SU-DHL-6 (cell line): ENCODE measurements around the gene TNIK.
A peak's percentile ranks its signal among the peaks of the same experiment; 100 is the strongest.

ENCODE experiments used
- H2AFZ ChIP-seq: fragments of 200-600 bp; sonication (generic); 2 replicates; pipeline ENCODE4 v1.6.1; 2014; ENCODE audit warnings: low read depth, mild to moderate bottlenecking, moderate library complexity, mixed read lengths, antibody characterized with exemption, low read length; ENCODE audit not compliant: severe bottlenecking
- H3F3A ChIP-seq: fragments of 200-600 bp; shearing (Covaris generic); 2 replicates; pipeline ENCODE4 v1.6.0; 2016; ENCODE audit warnings: antibody characterized with exemption, mild to moderate bottlenecking; ENCODE audit not compliant: insufficient read depth
- H3K27ac ChIP-seq: fragments of 200-600 bp; sonication (generic); 2 replicates; pipeline ENCODE4 v1.5.1; 2016; ENCODE audit warnings: low read depth, mild to moderate bottlenecking, low read length, moderate library complexity, mixed read lengths
- H3K27me3 ChIP-seq: fragments of 200-600 bp; sonication (generic), shearing (Covaris generic); 2 replicates; pipeline ENCODE4 v1.6.0; 2014; ENCODE audit warnings: mild to moderate bottlenecking, low read length
- H3K36me3 ChIP-seq: fragments of 200-600 bp; sonication (generic); 2 replicates; pipeline ENCODE4 v1.6.1; 2014; ENCODE audit warnings: mild to moderate bottlenecking, low read length, mixed read lengths
- H3K4me2 ChIP-seq: fragments of 300-600, 200-600 bp; shearing (Covaris generic), sonication (generic); 2 replicates; pipeline ENCODE4 v1.6.0; 2014; ENCODE audit warnings: low read length, low read depth, mild to moderate bottlenecking; ENCODE audit not compliant: poor library complexity, severe bottlenecking
- H3K4me3 ChIP-seq: fragments of 200-600 bp; sonication (generic); 2 replicates; pipeline ENCODE4 v1.5.1; 2014; ENCODE audit warnings: antibody characterized with exemption, low read length, mild to moderate bottlenecking, mixed read lengths; ENCODE audit not compliant: insufficient read depth, poor library complexity, severe bottlenecking
- H3K79me2 ChIP-seq: fragments of 200-600 bp; sonication (generic); 2 replicates; pipeline ENCODE4 v1.6.1; 2014; ENCODE audit warnings: mild to moderate bottlenecking, low read length, moderate library complexity; ENCODE audit not compliant: insufficient read depth
- H3K9ac ChIP-seq: fragments of 200-600 bp; sonication (generic); 2 replicates; pipeline ENCODE4 v1.7.0; 2014; ENCODE audit warnings: mild to moderate bottlenecking, low read length
- H3K9me2 ChIP-seq: fragments of 200-600 bp; sonication (generic); replicated peaks from 2 replicates; pipeline ENCODE4 v1.6.1; 2014; ENCODE audit warnings: low read length; ENCODE audit not compliant: insufficient read depth
- H3K9me3 ChIP-seq: fragments of 200-600 bp; sonication (generic); 2 replicates; pipeline ENCODE4 v1.6.1; 2014; ENCODE audit warnings: low read length, mixed read lengths; ENCODE audit not compliant: insufficient read depth
- H4K20me1 ChIP-seq: fragments of 200-600 bp; sonication (generic); 2 replicates; pipeline ENCODE4 v1.6.1; 2014; ENCODE audit warnings: low read depth, mild to moderate bottlenecking, antibody characterized with exemption, low read length, moderate library complexity, mixed read lengths
- EZH2phosphoT487 ChIP-seq: fragments of 200-600 bp; sonication (generic), shearing (Covaris generic); conservative IDR thresholded peaks from 2 replicates; pipeline ENCODE4 v1.6.1; 2018; ENCODE audit warnings: mild to moderate bottlenecking, antibody characterized with exemption, low read length, moderate library complexity, mixed read lengths
- TF ChIP-seq, protein P1 (sequence below): fragments of 200-600 bp; sonication (generic); IDR thresholded peaks from one replicate; pipeline ENCODE4 v1.5.1; 2017; ENCODE audit warnings: antibody characterized with exemption, mild to moderate bottlenecking, low read length, moderate library complexity; ENCODE audit not compliant: insufficient read depth, poor library complexity, severe bottlenecking

The TNIK gene

GRCh38 chr3:171172070-171172469 is 288.1 kb downstream of the TNIK start:
- H3K27ac ChIP-seq: no peak overlapping the region
- H3K9me2 ChIP-seq: no peaks in the 10 kb centered on the region
- no peak overlapping the region for H3K9ac ChIP-seq
- no peak overlapping the region for H3K4me2 ChIP-seq
- H3F3A ChIP-seq: no peaks in the 10 kb centered on the region
- H3K9me3 ChIP-seq: no peaks in the 10 kb centered on the region
- TF ChIP-seq, protein P1, sequence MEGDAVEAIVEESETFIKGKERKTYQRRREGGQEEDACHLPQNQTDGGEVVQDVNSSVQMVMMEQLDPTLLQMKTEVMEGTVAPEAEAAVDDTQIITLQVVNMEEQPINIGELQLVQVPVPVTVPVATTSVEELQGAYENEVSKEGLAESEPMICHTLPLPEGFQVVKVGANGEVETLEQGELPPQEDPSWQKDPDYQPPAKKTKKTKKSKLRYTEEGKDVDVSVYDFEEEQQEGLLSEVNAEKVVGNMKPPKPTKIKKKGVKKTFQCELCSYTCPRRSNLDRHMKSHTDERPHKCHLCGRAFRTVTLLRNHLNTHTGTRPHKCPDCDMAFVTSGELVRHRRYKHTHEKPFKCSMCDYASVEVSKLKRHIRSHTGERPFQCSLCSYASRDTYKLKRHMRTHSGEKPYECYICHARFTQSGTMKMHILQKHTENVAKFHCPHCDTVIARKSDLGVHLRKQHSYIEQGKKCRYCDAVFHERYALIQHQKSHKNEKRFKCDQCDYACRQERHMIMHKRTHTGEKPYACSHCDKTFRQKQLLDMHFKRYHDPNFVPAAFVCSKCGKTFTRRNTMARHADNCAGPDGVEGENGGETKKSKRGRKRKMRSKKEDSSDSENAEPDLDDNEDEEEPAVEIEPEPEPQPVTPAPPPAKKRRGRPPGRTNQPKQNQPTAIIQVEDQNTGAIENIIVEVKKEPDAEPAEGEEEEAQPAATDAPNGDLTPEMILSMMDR: peak; percentile 17
- no peak for TF ChIP-seq EZH2phosphoT487
- no peaks in the 10 kb centered on the region for H4K20me1 ChIP-seq
- H3K27me3 ChIP-seq: no peaks in the 10 kb centered on the region
- H3K4me3 ChIP-seq: no peak overlapping the region
- no peak overlapping the region for H2AFZ ChIP-seq
- no peaks in the 10 kb centered on the region for H3K36me3 ChIP-seq
- no peaks in the 10 kb centered on the region for H3K79me2 ChIP-seq

DNA sequence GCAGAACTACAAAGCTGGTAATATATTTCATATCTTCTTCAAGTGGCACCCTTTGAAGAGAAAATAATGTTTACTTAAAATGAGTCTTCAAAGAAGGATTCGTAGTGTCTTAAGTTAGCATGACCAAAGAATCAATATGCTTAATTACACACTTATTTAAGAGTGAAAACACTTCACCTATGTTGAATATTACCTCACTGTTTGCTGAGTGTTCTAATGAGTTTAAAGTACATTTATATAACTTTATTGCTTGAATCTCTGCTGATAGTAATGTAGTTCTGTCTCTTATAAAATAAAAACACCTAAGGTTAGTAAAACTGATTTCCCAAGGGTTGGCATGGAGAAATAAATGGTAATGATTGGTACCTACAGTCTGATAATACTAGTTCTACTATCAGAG is 290.3 kb downstream of the TNIK start:
- no peak overlapping the region for H3K9ac ChIP-seq
- H3K9me3 ChIP-seq: no peaks in the 10 kb centered on the region
- TF ChIP-seq EZH2phosphoT487: no peak
- TF ChIP-seq, protein P1: no peak
- no peaks in the 10 kb centered on the region for H3K27me3 ChIP-seq
- H2AFZ ChIP-seq: no peak overlapping the region
- no peak overlapping the region for H3K4me2 ChIP-seq
- no peaks in the 10 kb centered on the region for H4K20me1 ChIP-seq
- no peaks in the 10 kb centered on the region for H3K9me2 ChIP-seq
- H3K4me3 ChIP-seq: no peak overlapping the region
- no peaks in the 10 kb centered on the region for H3F3A ChIP-seq
- no peaks in the 10 kb centered on the region for H3K79me2 ChIP-seq
- H3K27ac ChIP-seq: no peak overlapping the region
- no peaks in the 10 kb centered on the region for H3K36me3 ChIP-seq

DNA sequence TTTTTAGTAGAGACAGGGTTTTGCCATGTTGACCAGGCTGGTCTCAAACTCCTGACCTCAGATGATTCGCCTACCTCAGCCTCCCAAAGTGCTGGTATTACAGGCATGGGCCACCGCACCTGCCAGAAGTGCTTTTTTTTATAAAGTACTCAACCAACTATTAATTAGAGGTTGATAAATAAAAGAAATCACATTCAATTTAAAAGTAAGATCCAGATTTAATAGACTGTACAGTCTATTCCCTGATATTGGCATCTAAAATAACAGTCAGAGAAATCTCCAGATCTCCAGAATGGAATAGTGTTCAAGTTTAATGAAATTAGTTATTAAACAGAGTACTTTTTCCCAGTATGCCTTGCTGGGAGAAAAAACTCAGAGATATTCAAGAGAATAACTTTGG is 290.8 kb downstream of the TNIK start:
- Histone ChIP-seq H3K9me2 (no peaks in the 10 kb centered on the region), H3F3A (no peaks in the 10 kb centered on the region), H4K20me1 (no peaks in the 10 kb centered on the region), H2AFZ (no peak overlapping the region), H3K36me3 (no peaks in the 10 kb centered on the region), H3K79me2 (no peaks in the 10 kb centered on the region), H3K27me3 (no peaks in the 10 kb centered on the region), H3K4me3 (no peak overlapping the region), H3K27ac (no peak overlapping the region), H3K4me2 (no peak overlapping the region), H3K9me3 (no peaks in the 10 kb centered on the region), H3K9ac (no peak overlapping the region)
- TF ChIP-seq, protein P1: no peak
- TF ChIP-seq EZH2phosphoT487: no peak

DNA sequence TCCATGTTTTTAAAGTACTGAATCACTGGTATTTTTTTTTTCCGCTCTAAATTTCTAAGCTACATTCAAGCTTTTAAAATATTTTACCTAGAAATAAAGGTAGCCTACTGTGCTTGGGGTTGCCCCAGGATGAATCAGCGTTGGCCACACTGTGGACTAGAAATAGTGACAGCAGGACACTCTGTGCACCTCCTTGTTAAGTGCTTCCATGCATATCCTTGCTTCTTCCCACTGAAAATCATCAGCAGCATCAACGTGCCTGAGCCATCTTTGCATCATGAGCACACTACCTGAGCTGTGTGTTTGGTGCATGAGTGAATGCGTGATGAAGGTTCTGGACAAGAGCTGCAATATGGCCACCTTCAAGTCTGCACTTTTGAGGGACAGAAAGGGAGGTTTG is 291.7 kb downstream of the TNIK start:
- no peak overlapping the region for H3K4me2 ChIP-seq
- H3K9me2 ChIP-seq: no peaks in the 10 kb centered on the region

More for the DNA sequence above, 291.7 kb downstream of the TNIK start:
- no peak overlapping the region for H3K27ac ChIP-seq
- H2AFZ ChIP-seq: no peak overlapping the region
- no peak overlapping the region for H3K4me3 ChIP-seq
- no peaks in the 10 kb centered on the region for H3K79me2 ChIP-seq
- no peaks in the 10 kb centered on the region for H3K36me3 ChIP-seq
- H3K9ac ChIP-seq: no peak overlapping the region
- H3K9me3 ChIP-seq: no peaks in the 10 kb centered on the region
- H3K27me3 ChIP-seq: no peaks in the 10 kb centered on the region
- TF ChIP-seq, protein P1: no peak
- no peak for TF ChIP-seq EZH2phosphoT487
- H3F3A ChIP-seq: no peaks in the 10 kb centered on the region
- H4K20me1 ChIP-seq: no peaks in the 10 kb centered on the region
